Measurements from ENCODE around the gene MGA.

MGA gene

DNA sequence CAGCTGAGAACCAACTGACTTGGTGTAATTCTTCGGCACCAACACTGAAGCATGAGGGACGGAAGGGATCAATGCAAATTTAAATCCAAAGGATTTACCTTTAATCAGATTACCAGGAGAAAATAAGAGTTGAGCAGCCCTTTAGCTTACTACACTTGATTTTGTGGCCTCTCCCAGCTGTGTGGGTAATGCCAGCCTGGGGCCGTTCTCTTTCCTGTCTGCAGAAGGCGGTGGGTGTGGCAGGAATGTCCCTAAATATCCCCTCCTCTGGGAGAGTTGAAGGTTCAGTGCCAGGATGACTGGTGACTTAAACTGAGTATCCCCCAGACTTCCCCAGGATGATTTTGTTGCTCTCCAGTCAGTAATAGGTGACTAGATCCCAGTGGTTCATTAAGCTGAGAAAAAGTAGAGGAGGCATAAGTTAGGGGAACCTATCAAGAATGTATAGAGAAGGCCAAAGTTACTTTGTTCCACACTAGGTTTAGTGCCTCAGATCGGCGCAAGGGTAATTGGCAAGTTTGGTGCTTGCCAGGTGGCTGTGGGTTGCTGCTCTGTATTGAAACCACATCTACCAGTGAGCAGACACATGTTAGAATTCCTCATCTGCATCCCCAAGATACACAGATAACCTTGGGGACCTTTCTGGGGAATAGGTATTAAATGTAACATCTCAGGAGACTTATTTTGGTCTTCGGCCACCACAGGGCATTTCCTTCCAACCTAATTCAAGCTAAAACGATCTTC is 137.2 kb downstream of the MGA start:
- TF ChIP-seq ARNTL (CRISPR knock-in tag; IDR thresholded peaks at IDR 0.05; ENCODE audit: borderline replicate concordance, low read depth) (no peak), ZNF70 (CRISPR knock-in tag; IDR thresholded peaks at IDR 0.05) (no peak), TCF4 (CRISPR knock-in tag; IDR thresholded peaks at IDR 0.05; ENCODE audit: borderline replicate concordance) (no peak), GLIS3 (CRISPR knock-in tag; IDR thresholded peaks at IDR 0.05) (no peak), ISL1 (CRISPR knock-in tag; IDR thresholded peaks at IDR 0.05) (no peak), ZFP3 (CRISPR knock-in tag; IDR thresholded peaks at IDR 0.05) (no peak), CSDC2 (CRISPR knock-in tag; IDR thresholded peaks at IDR 0.05) (no peak), TOX (CRISPR knock-in tag; IDR thresholded peaks at IDR 0.05; ENCODE audit: borderline replicate concordance) (no peak), ZNF8 (CRISPR knock-in tag; IDR thresholded peaks at IDR 0.05) (no peak)
- TF ChIP-seq, protein P1, sequence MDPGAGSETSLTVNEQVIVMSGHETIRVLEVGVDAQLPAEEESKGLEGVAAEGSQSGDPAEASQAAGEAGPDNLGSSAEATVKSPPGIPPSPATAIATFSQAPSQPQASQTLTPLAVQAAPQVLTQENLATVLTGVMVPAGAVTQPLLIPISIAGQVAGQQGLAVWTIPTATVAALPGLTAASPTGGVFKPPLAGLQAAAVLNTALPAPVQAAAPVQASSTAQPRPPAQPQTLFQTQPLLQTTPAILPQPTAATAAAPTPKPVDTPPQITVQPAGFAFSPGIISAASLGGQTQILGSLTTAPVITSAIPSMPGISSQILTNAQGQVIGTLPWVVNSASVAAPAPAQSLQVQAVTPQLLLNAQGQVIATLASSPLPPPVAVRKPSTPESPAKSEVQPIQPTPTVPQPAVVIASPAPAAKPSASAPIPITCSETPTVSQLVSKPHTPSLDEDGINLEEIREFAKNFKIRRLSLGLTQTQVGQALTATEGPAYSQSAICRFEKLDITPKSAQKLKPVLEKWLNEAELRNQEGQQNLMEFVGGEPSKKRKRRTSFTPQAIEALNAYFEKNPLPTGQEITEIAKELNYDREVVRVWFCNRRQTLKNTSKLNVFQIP (CRISPR knock-in tag; IDR thresholded peaks at IDR 0.05; ENCODE audit: borderline replicate concordance, low read depth): no peak
- TF ChIP-seq, protein P2, sequence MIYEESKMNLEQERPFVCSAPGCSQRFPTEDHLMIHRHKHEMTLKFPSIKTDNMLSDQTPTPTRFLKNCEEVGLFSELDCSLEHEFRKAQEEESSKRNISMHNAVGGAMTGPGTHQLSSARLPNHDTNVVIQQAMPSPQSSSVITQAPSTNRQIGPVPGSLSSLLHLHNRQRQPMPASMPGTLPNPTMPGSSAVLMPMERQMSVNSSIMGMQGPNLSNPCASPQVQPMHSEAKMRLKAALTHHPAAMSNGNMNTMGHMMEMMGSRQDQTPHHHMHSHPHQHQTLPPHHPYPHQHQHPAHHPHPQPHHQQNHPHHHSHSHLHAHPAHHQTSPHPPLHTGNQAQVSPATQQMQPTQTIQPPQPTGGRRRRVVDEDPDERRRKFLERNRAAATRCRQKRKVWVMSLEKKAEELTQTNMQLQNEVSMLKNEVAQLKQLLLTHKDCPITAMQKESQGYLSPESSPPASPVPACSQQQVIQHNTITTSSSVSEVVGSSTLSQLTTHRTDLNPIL (CRISPR knock-in tag; IDR thresholded peaks at IDR 0.05; ENCODE audit: low read depth): no peak
- ATAC-seq: no peak

DNA sequence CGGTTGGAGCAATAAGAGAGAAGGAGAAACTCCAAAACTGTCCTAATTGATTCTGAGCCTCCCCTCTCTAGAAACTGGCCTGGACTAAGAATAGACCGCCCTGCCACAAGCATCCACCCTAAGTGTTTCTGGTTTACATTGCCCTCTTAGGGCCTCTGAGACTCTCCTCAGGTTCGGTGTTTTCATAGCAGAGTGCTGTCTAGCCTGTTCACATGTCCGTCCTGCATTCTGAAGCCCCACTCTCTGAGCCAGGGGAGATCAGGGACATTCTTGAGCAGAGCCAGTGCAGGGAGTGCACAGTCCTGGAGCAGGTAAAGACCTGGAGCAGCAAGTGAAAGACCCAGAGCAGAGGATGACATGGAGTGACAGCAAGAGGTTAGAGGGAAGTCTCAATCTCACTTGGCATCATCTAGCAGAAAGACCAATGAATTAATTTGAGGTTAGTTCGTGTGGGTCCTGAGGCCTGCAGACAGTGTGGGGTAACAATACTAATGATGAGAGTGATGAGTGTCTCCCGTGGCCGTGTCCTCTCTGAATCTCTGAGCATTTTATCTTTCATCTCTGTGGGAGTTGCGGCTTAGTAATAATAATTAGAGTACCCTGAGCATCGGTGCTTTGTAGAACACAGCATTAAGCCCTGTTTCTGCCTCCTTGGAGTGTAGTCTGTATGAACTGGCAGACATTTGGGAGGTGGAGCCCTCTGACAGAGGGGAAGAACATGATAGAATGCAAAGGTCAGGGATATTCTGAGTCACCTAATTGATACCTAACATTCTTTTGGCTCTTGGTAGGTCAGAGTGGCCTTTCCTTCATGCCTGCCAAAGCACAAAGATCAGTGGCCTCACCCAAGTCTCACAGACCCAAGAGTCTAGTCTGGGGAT is 138.6 kb downstream of the MGA start:
- ATAC-seq: peak; percentile 28

GRCh38 chr15:41799488-41799805 is 139.2 kb downstream of the MGA start:
- no peak for ATAC-seq
- TF ChIP-seq ZFP3 (CRISPR knock-in tag; IDR thresholded peaks at IDR 0.05): no peak
- no peak for TF ChIP-seq OSR1 (CRISPR knock-in tag; IDR thresholded peaks at IDR 0.05)
- no peak for TF ChIP-seq ZNF565 (CRISPR knock-in tag; conservative IDR thresholded peaks at IDR 0.05; ENCODE audit: low read depth)
- TF ChIP-seq, protein P3, sequence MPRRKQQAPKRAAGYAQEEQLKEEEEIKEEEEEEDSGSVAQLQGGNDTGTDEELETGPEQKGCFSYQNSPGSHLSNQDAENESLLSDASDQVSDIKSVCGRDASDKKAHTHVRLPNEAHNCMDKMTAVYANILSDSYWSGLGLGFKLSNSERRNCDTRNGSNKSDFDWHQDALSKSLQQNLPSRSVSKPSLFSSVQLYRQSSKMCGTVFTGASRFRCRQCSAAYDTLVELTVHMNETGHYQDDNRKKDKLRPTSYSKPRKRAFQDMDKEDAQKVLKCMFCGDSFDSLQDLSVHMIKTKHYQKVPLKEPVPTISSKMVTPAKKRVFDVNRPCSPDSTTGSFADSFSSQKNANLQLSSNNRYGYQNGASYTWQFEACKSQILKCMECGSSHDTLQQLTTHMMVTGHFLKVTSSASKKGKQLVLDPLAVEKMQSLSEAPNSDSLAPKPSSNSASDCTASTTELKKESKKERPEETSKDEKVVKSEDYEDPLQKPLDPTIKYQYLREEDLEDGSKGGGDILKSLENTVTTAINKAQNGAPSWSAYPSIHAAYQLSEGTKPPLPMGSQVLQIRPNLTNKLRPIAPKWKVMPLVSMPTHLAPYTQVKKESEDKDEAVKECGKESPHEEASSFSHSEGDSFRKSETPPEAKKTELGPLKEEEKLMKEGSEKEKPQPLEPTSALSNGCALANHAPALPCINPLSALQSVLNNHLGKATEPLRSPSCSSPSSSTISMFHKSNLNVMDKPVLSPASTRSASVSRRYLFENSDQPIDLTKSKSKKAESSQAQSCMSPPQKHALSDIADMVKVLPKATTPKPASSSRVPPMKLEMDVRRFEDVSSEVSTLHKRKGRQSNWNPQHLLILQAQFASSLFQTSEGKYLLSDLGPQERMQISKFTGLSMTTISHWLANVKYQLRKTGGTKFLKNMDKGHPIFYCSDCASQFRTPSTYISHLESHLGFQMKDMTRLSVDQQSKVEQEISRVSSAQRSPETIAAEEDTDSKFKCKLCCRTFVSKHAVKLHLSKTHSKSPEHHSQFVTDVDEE (CRISPR knock-in tag; IDR thresholded peaks at IDR 0.05): no peak
- TF ChIP-seq ESRRG (CRISPR knock-in tag; IDR thresholded peaks at IDR 0.05): no peak
- TF ChIP-seq, protein P4, sequence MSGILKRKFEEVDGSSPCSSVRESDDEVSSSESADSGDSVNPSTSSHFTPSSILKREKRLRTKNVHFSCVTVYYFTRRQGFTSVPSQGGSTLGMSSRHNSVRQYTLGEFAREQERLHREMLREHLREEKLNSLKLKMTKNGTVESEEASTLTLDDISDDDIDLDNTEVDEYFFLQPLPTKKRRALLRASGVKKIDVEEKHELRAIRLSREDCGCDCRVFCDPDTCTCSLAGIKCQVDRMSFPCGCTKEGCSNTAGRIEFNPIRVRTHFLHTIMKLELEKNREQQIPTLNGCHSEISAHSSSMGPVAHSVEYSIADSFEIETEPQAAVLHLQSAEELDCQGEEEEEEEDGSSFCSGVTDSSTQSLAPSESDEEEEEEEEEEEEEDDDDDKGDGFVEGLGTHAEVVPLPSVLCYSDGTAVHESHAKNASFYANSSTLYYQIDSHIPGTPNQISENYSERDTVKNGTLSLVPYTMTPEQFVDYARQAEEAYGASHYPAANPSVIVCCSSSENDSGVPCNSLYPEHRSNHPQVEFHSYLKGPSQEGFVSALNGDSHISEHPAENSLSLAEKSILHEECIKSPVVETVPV (CRISPR knock-in tag; IDR thresholded peaks at IDR 0.05): no peak
- no peak for TF ChIP-seq ISL1 (CRISPR knock-in tag; IDR thresholded peaks at IDR 0.05)
- TF ChIP-seq PATZ1 (CRISPR knock-in tag; IDR thresholded peaks at IDR 0.05; ENCODE audit: borderline replicate concordance): no peak
- TF ChIP-seq TCF4 (CRISPR knock-in tag; IDR thresholded peaks at IDR 0.05; ENCODE audit: borderline replicate concordance): no peak
- TF ChIP-seq ZC3H10 (CRISPR knock-in tag; IDR thresholded peaks at IDR 0.05): no peak
- no peak for TF ChIP-seq GLIS3 (CRISPR knock-in tag; IDR thresholded peaks at IDR 0.05)
- TF ChIP-seq ZFP30 (CRISPR knock-in tag; IDR thresholded peaks at IDR 0.05): no peak
- TF ChIP-seq, protein P2 (CRISPR knock-in tag; IDR thresholded peaks at IDR 0.05; ENCODE audit: low read depth): no peak
- no peak for TF ChIP-seq TOX (CRISPR knock-in tag; IDR thresholded peaks at IDR 0.05; ENCODE audit: borderline replicate concordance)
- TF ChIP-seq PPARA (CRISPR knock-in tag; IDR thresholded peaks at IDR 0.05; ENCODE audit: borderline replicate concordance): no peak
- no peak for TF ChIP-seq BACH2 (CRISPR knock-in tag; IDR thresholded peaks at IDR 0.05; ENCODE audit: borderline replicate concordance)
- TF ChIP-seq, protein P1 (CRISPR knock-in tag; IDR thresholded peaks at IDR 0.05; ENCODE audit: borderline replicate concordance, low read depth): no peak
- no peak for TF ChIP-seq ARNTL (CRISPR knock-in tag; IDR thresholded peaks at IDR 0.05; ENCODE audit: borderline replicate concordance, low read depth)
- TF ChIP-seq RARB (CRISPR knock-in tag; IDR thresholded peaks at IDR 0.05): no peak

More for the DNA sequence above, 138.6 kb downstream of the MGA start:
- TF ChIP-seq ZNF70 (CRISPR knock-in tag; IDR thresholded peaks at IDR 0.05) (no peak), BACH2 (CRISPR knock-in tag; IDR thresholded peaks at IDR 0.05; ENCODE audit: borderline replicate concordance) (no peak), GLIS3 (CRISPR knock-in tag; IDR thresholded peaks at IDR 0.05) (no peak), SNAI2 (CRISPR knock-in tag; IDR thresholded peaks at IDR 0.05) (no peak)

All from SK-N-SH treated with all-trans-retinoic acid at 6 μM for 48 hours (cell line).